ENCODE measurements around the gene SERINC2. TPM values are rescaled to one million over a fixed set of nuclear protein-coding genes. Genes with fewer than 3 reads are reported as not detected.

The SERINC2 gene
- total and polyA plus RNA-seq, 9 of the 15 experiments (the other 6 are each of a cell fraction or from before 2014, with no cell fraction given), result 0.07 to 1.2 (median 0.70) TPM; not detected in 2

GRCh38 chr1:31444725-31445448, 31.9 kb downstream of the SERINC2 start (continued):
- TF ChIP-seq FOXK1 (CRISPR knock-in tag; IDR thresholded peaks at IDR 0.05; ENCODE audit: borderline replicate concordance) (no peak), PHB2 (IDR thresholded peaks at IDR 0.05; ENCODE audit: low read depth) (no peak), ZNF41 (CRISPR knock-in tag; conservative IDR thresholded peaks at IDR 0.05) (no peak), SMAD1 (IDR thresholded peaks at IDR 0.05; ENCODE audit: low read depth, low read length, partially characterized antibody) (no peak), RBM22 (IDR thresholded peaks at IDR 0.05; ENCODE audit: low read depth, low read length, poor library complexity, severe bottlenecking) (no peak), FOXA3 (CRISPR knock-in tag; conservative IDR thresholded peaks at IDR 0.05 in 1 of 2, IDR thresholded peaks at IDR 0.05 in 1 of 2) (0 out of 4 replicates have a peak, but pooled peaks of 1 of the 2 experiments have one; percentile 10), ZNF639 (CRISPR knock-in tag; conservative IDR thresholded peaks at IDR 0.05 in 1 of 2, IDR thresholded peaks at IDR 0.05 in 1 of 2) (no peak), ZNF347 (CRISPR knock-in tag; IDR thresholded peaks at IDR 0.05; ENCODE audit: low read depth) (no peak), NRF1 (conservative IDR thresholded peaks at IDR 0.05 in 1 of 2, IDR thresholded peaks at IDR 0.05 in 1 of 2) (no peak), TOE1 (IDR thresholded peaks at IDR 0.05; ENCODE audit: borderline replicate concordance) (no peak), TOE1 (CRISPR knock-in tag; IDR thresholded peaks at IDR 0.05; ENCODE audit: borderline replicate concordance, low read depth) (no peak), BACH1 (tag; IDR thresholded peaks at IDR 0.05) (no peak), NCOA4 (IDR thresholded peaks at IDR 0.05; ENCODE audit: partially characterized antibody) (no peak), ETV5 (CRISPR knock-in tag; IDR thresholded peaks at IDR 0.05; ENCODE audit: low read depth) (no peak), TCF7L2 (IDR thresholded peaks at IDR 0.05; ENCODE audit: low read depth, low read length) (no peak), CEBPZ (IDR thresholded peaks at IDR 0.05; ENCODE audit: borderline replicate concordance, low read depth, low read length) (no peak), ZNF124 (CRISPR knock-in tag; IDR thresholded peaks at IDR 0.05) (no peak), ZNF23 (CRISPR knock-in tag; IDR thresholded peaks at IDR 0.05) (no peak), NFIX (CRISPR knock-in tag; IDR thresholded peaks at IDR 0.05; ENCODE audit: low read depth) (peak; percentile 45), NELFE (IDR thresholded peaks at IDR 0.05; ENCODE audit: insufficient read depth, insufficient read length) (no peak), SUPT5H (IDR thresholded peaks at IDR 0.05) (no peak), DIDO1 (tag; IDR thresholded peaks at IDR 0.05; ENCODE audit: low read depth) (no peak), HIVEP1 (CRISPR knock-in tag; IDR thresholded peaks at IDR 0.05) (no peak)

All from K562 (cell line).